ENCODE data around the gene BCL11B. TPM values are rescaled to one million over a fixed set of nuclear protein-coding genes. Genes with fewer than 3 reads are reported as not detected.

Gene BCL11B
- total RNA-seq (ENCODE audit: unreplicated experiment), result 2.6 TPM
- long read RNA-seq, result 0 reads

- peak; percentile 57 for TF ChIP-seq CTCF (IDR thresholded peaks at IDR 0.05; ENCODE audit: partially characterized antibody, unreplicated experiment)
- Mint-ChIP-seq H3K27ac (ENCODE audit: unreplicated experiment) (peak within 1 kb of the TSS; percentile 64), H3K4me1 (ENCODE audit: low read depth, unreplicated experiment) (peaks cover 24% of the 10 kb centered on the region), H3K27me3 (ENCODE audit: unreplicated experiment) (peaks cover 21% of the 10 kb centered on the region), H3K36me3 (ENCODE audit: unreplicated experiment) (peaks cover 5% of the 10 kb centered on the region), H3K9me3 (ENCODE audit: unreplicated experiment) (peaks cover 24% of the 10 kb centered on the region), H3K4me3 (ENCODE audit: unreplicated experiment) (peak within 1 kb of the TSS; percentile 98)
- DNase-seq, result peak; percentile 83
Measured at GRCh38 chr14:99271951-99272631, at the start of gene BCL11B. Gene BCL11B (minus strand): TSS chr14:99272197. CDS start chr14:99271218, 979 bp downstream.

DNA sequence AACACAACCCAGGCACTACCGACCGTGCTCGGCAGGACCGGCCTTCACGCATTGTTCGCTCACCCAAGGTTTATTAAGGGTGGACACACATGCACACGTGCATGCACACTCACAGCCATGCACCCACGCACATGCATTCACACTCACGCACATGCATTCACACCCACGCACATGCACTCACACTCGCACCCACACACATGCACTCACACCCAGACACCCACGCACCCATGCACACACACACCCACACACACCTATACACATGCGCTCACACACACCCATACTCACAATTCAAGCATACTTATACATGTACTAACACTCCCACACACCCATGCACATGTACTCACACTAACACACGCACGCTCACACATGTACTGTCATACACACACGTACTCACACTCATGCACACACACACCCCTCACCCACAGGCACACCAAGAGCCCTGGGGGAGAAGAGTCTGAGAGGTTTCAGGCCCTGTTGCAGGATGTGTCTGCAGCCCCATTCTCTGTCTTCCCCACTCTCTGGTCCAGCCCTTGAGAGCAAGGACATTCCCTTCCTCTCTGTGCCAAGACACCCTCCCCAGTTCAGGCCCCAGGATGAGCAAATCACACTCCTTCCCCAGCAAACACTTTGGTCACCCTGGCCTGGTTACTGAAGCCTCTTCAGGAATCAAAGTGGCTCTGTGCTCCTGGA is 49.4 kb upstream of the BCL11B start:
- DNase-seq, result no peak
- no peaks in the 10 kb centered on the region for H3K4me1 Mint-ChIP-seq (ENCODE audit: low read depth, unreplicated experiment)
- no peaks in the 10 kb centered on the region for H3K36me3 Mint-ChIP-seq (ENCODE audit: unreplicated experiment)
- no peak for TF ChIP-seq CTCF (IDR thresholded peaks at IDR 0.05; ENCODE audit: partially characterized antibody, unreplicated experiment)
- no peak overlapping the region for H3K4me3 Mint-ChIP-seq (ENCODE audit: unreplicated experiment)
- peaks cover 3% of the 10 kb centered on the region for H3K27me3 Mint-ChIP-seq (ENCODE audit: unreplicated experiment)
- no peak overlapping the region for H3K27ac Mint-ChIP-seq (ENCODE audit: unreplicated experiment)
- peaks cover 4% of the 10 kb centered on the region for H3K9me3 Mint-ChIP-seq (ENCODE audit: unreplicated experiment)

- no peak for TF ChIP-seq CTCF (IDR thresholded peaks at IDR 0.05; ENCODE audit: partially characterized antibody, unreplicated experiment)
- H3K4me3 Mint-ChIP-seq (ENCODE audit: unreplicated experiment), result no peak overlapping the region
- H3K36me3 Mint-ChIP-seq (ENCODE audit: unreplicated experiment), result no peaks in the 10 kb centered on the region
- peaks cover 4% of the 10 kb centered on the region for H3K9me3 Mint-ChIP-seq (ENCODE audit: unreplicated experiment)
- H3K4me1 Mint-ChIP-seq (ENCODE audit: low read depth, unreplicated experiment), result no peaks in the 10 kb centered on the region
- H3K27me3 Mint-ChIP-seq (ENCODE audit: unreplicated experiment), result peaks cover 3% of the 10 kb centered on the region
- no peak overlapping the region for H3K27ac Mint-ChIP-seq (ENCODE audit: unreplicated experiment)
- DNase-seq, result no peak
Measured at GRCh38 chr14:99320621-99321235, 48.7 kb upstream of the BCL11B start.

DNA sequence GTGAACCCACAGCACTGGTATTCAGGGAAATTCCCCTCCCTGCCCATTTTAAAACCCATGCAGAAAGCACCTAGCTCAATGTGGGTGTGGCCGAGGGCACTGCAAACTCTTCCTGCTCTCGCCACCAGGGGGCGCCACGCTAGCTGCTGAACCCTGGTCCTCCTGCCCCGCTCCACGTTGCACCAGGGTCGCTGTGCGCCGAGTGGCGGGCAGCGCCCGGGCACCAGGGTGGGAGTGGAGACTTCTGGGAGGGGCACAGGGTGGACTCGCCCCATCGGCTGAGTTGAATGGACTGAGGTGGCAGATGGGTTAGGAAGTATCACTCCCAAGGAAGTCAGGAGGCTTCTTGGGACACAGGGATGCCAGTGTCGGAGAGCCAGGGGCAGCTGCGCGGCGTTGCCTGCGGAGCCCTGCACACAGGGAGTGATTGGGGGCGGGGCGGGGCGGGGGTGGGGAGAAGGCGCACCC is 48.1 kb upstream of the BCL11B start:
- Mint-ChIP-seq H3K4me3 (ENCODE audit: unreplicated experiment) (no peak overlapping the region), H3K36me3 (ENCODE audit: unreplicated experiment) (no peaks in the 10 kb centered on the region), H3K27ac (ENCODE audit: unreplicated experiment) (no peak overlapping the region), H3K4me1 (ENCODE audit: low read depth, unreplicated experiment) (no peaks in the 10 kb centered on the region), H3K27me3 (ENCODE audit: unreplicated experiment) (peaks cover 3% of the 10 kb centered on the region), H3K9me3 (ENCODE audit: unreplicated experiment) (peaks cover 4% of the 10 kb centered on the region)
- peak; percentile 97 for TF ChIP-seq CTCF (IDR thresholded peaks at IDR 0.05; ENCODE audit: partially characterized antibody, unreplicated experiment)
- DNase-seq, result peak; percentile 77

All from glutamatergic neuron (in vitro differentiated cells).